Mammary epithelial cell (primary cell): ENCODE measurements around the gene SPIN1.

ENCODE experiments used
- EZH2 ChIP-seq: IDR thresholded peaks from 2 replicates; pipeline ENCODE4 v1.6.1; 2012; ENCODE audit warnings: low read length, inconsistent platforms, borderline replicate concordance
- TF ChIP-seq, protein P1 (sequence below), 2 donors: IDR thresholded peaks in 1 of 2; conservative IDR thresholded peaks in 1 of 2; 2 replicates each; pipeline ENCODE4 v1.5.1; 2011 to 2012; ENCODE audit warnings: inconsistent platforms in 2 of 2, low read length in 2 of 2, mild to moderate bottlenecking in 2 of 2, control low read depth in 1 of 2, low read depth in 1 of 2; ENCODE audit not compliant: insufficient read depth in 1 of 2; ENCODE audit errors: extremely low read depth in 1 of 2

GRCh38 chr9:88435336-88435735 lies 47.1 kb downstream of the SPIN1 start:
- TF ChIP-seq, protein P1, sequence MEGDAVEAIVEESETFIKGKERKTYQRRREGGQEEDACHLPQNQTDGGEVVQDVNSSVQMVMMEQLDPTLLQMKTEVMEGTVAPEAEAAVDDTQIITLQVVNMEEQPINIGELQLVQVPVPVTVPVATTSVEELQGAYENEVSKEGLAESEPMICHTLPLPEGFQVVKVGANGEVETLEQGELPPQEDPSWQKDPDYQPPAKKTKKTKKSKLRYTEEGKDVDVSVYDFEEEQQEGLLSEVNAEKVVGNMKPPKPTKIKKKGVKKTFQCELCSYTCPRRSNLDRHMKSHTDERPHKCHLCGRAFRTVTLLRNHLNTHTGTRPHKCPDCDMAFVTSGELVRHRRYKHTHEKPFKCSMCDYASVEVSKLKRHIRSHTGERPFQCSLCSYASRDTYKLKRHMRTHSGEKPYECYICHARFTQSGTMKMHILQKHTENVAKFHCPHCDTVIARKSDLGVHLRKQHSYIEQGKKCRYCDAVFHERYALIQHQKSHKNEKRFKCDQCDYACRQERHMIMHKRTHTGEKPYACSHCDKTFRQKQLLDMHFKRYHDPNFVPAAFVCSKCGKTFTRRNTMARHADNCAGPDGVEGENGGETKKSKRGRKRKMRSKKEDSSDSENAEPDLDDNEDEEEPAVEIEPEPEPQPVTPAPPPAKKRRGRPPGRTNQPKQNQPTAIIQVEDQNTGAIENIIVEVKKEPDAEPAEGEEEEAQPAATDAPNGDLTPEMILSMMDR (conservative IDR thresholded peaks at IDR 0.05 in 1 of 2, IDR thresholded peaks at IDR 0.05 in 1 of 2; ENCODE audit: extremely low read depth in 1 of 2, insufficient read depth in 1 of 2, low read depth in 1 of 2, low read length in 2 of 2), result no peak
- no peak for TF ChIP-seq EZH2
